ENCODE results near the gene EIF4E3. TPM values are rescaled to one million over a fixed set of nuclear protein-coding genes. Genes with fewer than 3 reads are reported as not detected.

Gene EIF4E3
- polyA plus RNA-seq, 2 of the 4 experiments (the other 2 are of a cell fraction), result 2.3 to 5.5 TPM

DNA sequence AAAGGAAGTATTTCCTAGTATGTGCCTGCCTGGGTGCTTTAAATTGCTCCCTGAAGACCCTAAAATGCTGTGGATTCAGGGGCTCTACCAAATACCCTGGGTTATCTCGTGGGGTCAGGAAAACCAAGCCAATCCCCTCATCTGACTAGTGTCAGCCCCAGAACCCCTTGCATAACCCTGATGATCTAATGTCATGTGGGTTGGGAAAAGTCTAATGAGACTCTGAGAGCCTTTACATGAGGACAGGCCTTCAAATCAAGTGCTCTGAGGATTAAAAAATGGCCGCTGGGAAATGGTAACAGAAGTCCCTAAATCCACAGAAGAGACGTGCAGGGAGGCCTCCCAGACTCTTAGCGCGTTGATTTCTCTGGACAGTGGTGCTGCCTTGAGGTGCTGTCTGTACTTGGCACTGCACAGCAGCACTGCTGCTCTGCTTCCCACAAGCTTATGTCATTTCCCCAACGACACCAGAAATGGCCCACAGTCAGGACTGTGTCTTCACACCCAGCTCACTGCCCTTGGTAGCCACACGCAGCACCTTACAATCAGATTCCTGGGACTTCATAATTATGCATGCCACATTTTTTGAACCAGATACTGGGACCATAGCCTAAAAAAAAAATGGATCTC is 16.6 kb downstream of the EIF4E3 start:
- no peak for FAIRE-seq
- H3K4me1 ChIP-seq, result peaks cover 16% of the 10 kb centered on the region
- no peak overlapping the region for H3K4me2 ChIP-seq
- CTCF ChIA-PET, result interaction anchor here (0.6 to 1.5 kb wide), 3 partner anchors 12 to 21 kb away, joined by 3 to 4 read pairs (median 3); no protein-coding TSS in a partner anchor
- 66% methylated on average over 7 of the region's 7 CpGs for WGBS (ENCODE audit: missing lambda C conversion rate)
- H3K27ac ChIP-seq, result no peak overlapping the region
- no peaks in the 10 kb centered on the region for H3K9me3 ChIP-seq
- TF ChIP-seq, protein P1, sequence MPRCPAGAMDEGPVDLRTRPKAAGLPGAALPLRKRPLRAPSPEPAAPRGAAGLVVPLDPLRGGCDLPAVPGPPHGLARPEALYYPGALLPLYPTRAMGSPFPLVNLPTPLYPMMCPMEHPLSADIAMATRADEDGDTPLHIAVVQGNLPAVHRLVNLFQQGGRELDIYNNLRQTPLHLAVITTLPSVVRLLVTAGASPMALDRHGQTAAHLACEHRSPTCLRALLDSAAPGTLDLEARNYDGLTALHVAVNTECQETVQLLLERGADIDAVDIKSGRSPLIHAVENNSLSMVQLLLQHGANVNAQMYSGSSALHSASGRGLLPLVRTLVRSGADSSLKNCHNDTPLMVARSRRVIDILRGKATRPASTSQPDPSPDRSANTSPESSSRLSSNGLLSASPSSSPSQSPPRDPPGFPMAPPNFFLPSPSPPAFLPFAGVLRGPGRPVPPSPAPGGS (IDR thresholded peaks at IDR 0.05), result no peak
- TF ChIP-seq SREBF2 (IDR thresholded peaks at IDR 0.05) (no peak), HOXB13 (CRISPR knock-in tag; IDR thresholded peaks at IDR 0.05; ENCODE audit: low read depth) (no peak), MAFK (IDR thresholded peaks at IDR 0.05; ENCODE audit: partially characterized antibody) (no peak), MAZ (IDR thresholded peaks at IDR 0.05; ENCODE audit: borderline replicate concordance, low read depth, low read length) (no peak)
- POLR2A ChIA-PET, result no interaction called here
- ATAC-seq, result no peak
- no peak for DNase-seq (ENCODE audit: low read depth in 1 of 2, low spot score in 1 of 2)
- H3K4me3 ChIP-seq, result no peak overlapping the region

GRCh38 chr3:71707595-71707994 is 17.6 kb downstream of the EIF4E3 start:
- FAIRE-seq (no peak), ATAC-seq (peak in 1 of 2 experiments; percentile 72; a peak in 3 of 6 replicates), DNase-seq (ENCODE audit: low read depth in 1 of 2, low spot score in 1 of 2) (peak in 1 of 2 experiments; percentile 27)
- H3K4me1 ChIP-seq, result peaks cover 16% of the 10 kb centered on the region
- WGBS (ENCODE audit: missing lambda C conversion rate), result 28% methylated on average over 5 of the region's 5 CpGs
- no peak overlapping the region for H3K4me3 ChIP-seq
- peak overlapping the region; percentile 65 for H3K4me2 ChIP-seq
- H3K27ac ChIP-seq, result peak overlapping the region; percentile 25 to 56; a peak in 3 of 6 replicates
- TF ChIP-seq USF2 (IDR thresholded peaks at IDR 0.05), result no peak
- TF ChIP-seq RCOR1 (IDR thresholded peaks at IDR 0.05; ENCODE audit: low read depth, low read length), result no peak
- no peak for TF ChIP-seq CEBPB (IDR thresholded peaks at IDR 0.05)
- TF ChIP-seq NFE2L2 (conservative IDR thresholded peaks at IDR 0.05; ENCODE audit: low read length), result no peak
- TF ChIP-seq SMC3 (IDR thresholded peaks at IDR 0.05), result no peak
- TF ChIP-seq HEYL (CRISPR knock-in tag; IDR thresholded peaks at IDR 0.05), result no peak
- TF ChIP-seq HOXA7 (CRISPR knock-in tag; IDR thresholded peaks at IDR 0.05), result no peak
- no peak for TF ChIP-seq CBX8 (IDR thresholded peaks at IDR 0.05)
- no peak for TF ChIP-seq JUN (IDR thresholded peaks at IDR 0.05)
- TF ChIP-seq TP53 (CRISPR knock-in tag; IDR thresholded peaks at IDR 0.05), result no peak
- no peak for TF ChIP-seq RARB (CRISPR knock-in tag; IDR thresholded peaks at IDR 0.05)
- TF ChIP-seq, protein P2, sequence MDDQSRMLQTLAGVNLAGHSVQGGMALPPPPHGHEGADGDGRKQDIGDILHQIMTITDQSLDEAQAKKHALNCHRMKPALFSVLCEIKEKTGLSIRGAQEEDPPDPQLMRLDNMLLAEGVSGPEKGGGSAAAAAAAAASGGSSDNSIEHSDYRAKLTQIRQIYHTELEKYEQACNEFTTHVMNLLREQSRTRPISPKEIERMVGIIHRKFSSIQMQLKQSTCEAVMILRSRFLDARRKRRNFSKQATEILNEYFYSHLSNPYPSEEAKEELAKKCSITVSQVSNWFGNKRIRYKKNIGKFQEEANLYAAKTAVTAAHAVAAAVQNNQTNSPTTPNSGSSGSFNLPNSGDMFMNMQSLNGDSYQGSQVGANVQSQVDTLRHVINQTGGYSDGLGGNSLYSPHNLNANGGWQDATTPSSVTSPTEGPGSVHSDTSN (IDR thresholded peaks at IDR 0.05), result no peak
- no peak for TF ChIP-seq FOXS1 (CRISPR knock-in tag; IDR thresholded peaks at IDR 0.05)
- no peak for TF ChIP-seq TFCP2L1 (CRISPR knock-in tag; IDR thresholded peaks at IDR 0.05)
- no peak for TF ChIP-seq HOXB13 (CRISPR knock-in tag; IDR thresholded peaks at IDR 0.05; ENCODE audit: low read depth)
- TF ChIP-seq MYC (IDR thresholded peaks at IDR 0.05; ENCODE audit: borderline replicate concordance, low read length), result no peak
- no peak for TF ChIP-seq HDAC2 (IDR thresholded peaks at IDR 0.05)
- no peak for TF ChIP-seq CHD2 (IDR thresholded peaks at IDR 0.05; ENCODE audit: low read length, partially characterized antibody)
- no peak for TF ChIP-seq CBX2 (IDR thresholded peaks at IDR 0.05; ENCODE audit: borderline replicate concordance, low read depth)
- no peak for TF ChIP-seq FOSB (CRISPR knock-in tag; IDR thresholded peaks at IDR 0.05)
- CTCF ChIA-PET, result no interaction called here
- POLR2A ChIA-PET, result no interaction called here
- no peaks in the 10 kb centered on the region for H3K9me3 ChIP-seq

All from A549 (cell line).